HUES6 (cell line): ENCODE measurements around the gene NEBL.
A peak's percentile ranks its signal among the peaks of the same experiment; 100 is the strongest.

Experiments used
- H3K27ac ChIP-seq: 2 replicates; pipeline ENCODE4 v1.7.0; 2013; ENCODE audit warnings: low read depth, mild to moderate bottlenecking, low read length, inconsistent platforms
- H3K27me3 ChIP-seq: 2 replicates; pipeline ENCODE4 v1.6.1; 2013; ENCODE audit warnings: low read length; ENCODE audit not compliant: control insufficient read depth, insufficient read depth
- H3K36me3 ChIP-seq: 2 replicates; pipeline ENCODE4 v1.6.1; 2013; ENCODE audit warnings: low read length; ENCODE audit not compliant: control insufficient read depth, insufficient read depth
- H3K4me1 ChIP-seq: 2 replicates; pipeline ENCODE4 v1.6.1; 2013; ENCODE audit warnings: low read length; ENCODE audit not compliant: control insufficient read depth, insufficient read depth
- H3K4me3 ChIP-seq: 2 replicates; pipeline ENCODE4 v1.5.1; 2013; ENCODE audit warnings: low read depth, low read length
- H3K9ac ChIP-seq: one replicate; pipeline ENCODE4 v1.6.1; 2013; ENCODE audit warnings: mild to moderate bottlenecking, low read length
- H3K9me3 ChIP-seq: 2 replicates; pipeline ENCODE4 v1.6.1; 2013; ENCODE audit warnings: low read depth, low read length; ENCODE audit not compliant: control insufficient read depth, insufficient read depth

The NEBL gene

DNA sequence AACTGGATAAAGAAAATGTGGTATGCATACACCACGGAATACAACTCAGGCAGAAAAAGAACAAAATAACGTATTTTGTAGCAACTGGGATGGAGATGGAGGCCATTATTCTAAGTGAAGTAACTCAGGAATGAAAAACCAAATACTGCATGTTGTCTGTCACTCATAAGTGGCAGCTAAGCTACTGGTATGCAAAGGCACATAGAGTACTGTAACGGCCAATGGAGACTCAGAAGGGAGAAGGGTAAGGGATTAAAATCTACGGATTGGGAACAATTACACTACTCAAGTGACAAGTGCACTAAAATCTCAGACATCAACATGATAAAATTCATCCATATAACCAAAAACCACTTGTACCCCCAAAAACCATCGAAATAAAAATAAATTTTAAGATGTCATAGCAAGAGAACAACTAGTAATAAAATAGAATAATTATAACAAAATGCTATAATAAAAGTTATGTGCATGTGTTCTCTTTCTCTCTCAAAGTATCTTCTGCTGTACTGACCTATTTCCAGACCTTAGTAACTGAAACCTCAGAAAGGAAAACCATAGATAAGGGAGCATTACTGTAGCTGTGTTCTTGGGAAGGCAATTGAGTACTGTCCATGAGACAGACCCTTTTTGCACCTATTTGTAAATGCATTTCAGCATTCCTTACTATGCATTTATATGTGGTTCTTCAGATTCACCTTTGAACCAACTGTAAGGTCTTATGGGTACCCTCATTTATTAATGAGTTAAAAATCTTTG is 6.7 kb upstream of the NEBL start:
- H3K27ac ChIP-seq, result no peak overlapping the region
- no peak overlapping the region for H3K4me3 ChIP-seq
- H3K4me1 ChIP-seq, result no peaks in the 10 kb centered on the region
- no peaks in the 10 kb centered on the region for H3K27me3 ChIP-seq
- H3K36me3 ChIP-seq, result no peaks in the 10 kb centered on the region
- H3K9me3 ChIP-seq, result peaks cover 5% of the 10 kb centered on the region; the same call in 1 of the 2 replicates
- H3K9ac ChIP-seq, result no peak overlapping the region

DNA sequence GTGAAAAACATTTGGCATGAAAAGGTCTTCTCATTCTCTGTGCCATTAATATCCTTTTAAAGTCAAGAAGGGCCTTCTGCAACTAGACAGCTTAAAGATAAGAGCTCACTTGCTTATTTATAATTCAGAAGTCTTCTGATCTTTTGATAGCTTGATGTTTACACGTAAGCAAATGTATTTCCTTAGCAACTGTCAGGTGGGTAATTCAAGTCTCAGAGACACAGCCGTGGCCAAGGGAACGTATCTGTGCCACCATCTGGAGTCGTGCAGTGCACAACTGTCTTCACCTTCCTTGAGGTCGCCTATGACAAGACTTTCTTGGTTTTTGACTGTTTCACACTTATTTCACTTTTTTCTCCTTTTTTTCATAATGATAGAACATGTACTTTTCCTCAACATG is 4.0 kb upstream of the NEBL start:
- H3K4me3 ChIP-seq, result no peak overlapping the region
- peaks cover 5% of the 10 kb centered on the region; the same call in 1 of the 2 replicates for H3K9me3 ChIP-seq
- H3K9ac ChIP-seq, result no peak overlapping the region
- H3K36me3 ChIP-seq, result no peaks in the 10 kb centered on the region
- no peaks in the 10 kb centered on the region for H3K4me1 ChIP-seq
- H3K27ac ChIP-seq, result no peak overlapping the region
- no peaks in the 10 kb centered on the region for H3K27me3 ChIP-seq

DNA sequence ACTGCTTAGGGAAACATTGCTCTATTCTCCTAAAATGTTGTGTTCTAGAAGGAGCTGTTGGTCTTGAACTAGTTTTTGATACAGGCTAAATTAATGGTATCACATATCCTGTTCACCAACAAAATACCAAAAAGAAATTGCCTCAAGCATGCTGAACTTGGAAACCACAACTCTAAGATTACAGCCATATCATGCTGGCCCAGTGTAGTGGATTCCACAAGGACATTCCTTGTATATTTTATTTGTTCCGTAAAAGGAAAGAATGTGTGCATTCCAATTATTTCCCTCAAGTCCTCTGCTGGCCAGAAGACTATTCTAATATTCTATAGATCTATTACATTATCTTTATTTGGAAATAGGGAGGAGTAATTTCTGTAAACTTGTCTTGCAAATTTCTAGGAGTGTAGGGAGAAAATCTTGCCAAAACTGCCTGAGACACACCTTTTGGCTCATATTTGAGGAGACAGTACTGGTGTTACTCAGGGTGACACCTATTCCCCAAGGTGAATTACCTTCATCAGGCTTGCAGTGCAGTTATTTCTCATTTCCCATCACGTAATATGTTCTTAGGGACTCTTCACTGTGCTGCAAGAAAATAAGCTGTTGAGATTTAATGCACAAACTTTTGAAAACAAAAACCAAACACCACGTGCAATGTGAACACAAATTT is 1.9 kb upstream of the NEBL start:
- no peak overlapping the region for H3K27ac ChIP-seq
- H3K9me3 ChIP-seq, result no peaks in the 10 kb centered on the region
- no peak overlapping the region for H3K9ac ChIP-seq
- H3K36me3 ChIP-seq, result no peaks in the 10 kb centered on the region
- no peak overlapping the region for H3K4me3 ChIP-seq
- no peaks in the 10 kb centered on the region for H3K27me3 ChIP-seq
- H3K4me1 ChIP-seq, result no peaks in the 10 kb centered on the region

DNA sequence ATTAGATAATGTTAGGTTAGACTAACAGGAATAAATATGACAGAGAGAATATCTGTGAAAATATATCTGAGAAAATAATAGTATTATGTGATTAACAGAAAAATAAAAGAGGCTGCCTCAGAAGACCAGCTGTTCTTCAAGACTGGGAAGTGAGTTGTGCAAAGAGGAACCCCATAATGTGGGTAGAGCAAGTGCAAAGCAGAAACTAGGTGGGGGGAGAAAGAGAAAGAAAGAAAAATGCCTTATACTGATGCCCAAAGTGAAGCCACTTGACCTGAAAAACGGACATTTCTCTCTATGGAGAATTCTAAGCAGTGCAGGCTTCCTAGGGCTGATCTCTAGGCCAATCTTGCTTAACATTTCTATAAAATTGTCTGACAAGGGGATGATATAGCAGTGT is 3.8 kb downstream of the NEBL start:
- Histone ChIP-seq H3K4me1 (peaks cover 36% of the 10 kb centered on the region), H3K27me3 (no peaks in the 10 kb centered on the region), H3K27ac (no peak overlapping the region)

DNA sequence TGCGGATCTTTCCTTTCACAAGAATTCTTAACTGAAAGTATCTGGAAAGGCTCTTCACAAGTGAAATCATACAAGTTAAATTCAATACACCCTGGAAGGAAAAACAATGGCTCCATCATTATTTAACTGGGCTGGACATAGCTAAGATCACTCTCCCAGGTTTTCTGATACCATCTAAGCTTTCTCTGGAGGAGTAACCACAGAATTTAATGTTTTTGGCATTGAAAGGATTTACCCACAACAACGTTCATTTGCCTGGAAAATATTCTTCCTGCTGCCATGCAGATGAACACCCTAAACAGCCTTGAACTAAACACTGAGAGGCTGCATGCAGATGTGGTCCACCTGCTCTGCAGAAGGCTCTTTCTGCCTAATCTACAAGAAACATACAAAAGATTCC is 4.3 kb downstream of the NEBL start:
- peak overlapping the region; percentile 16; the same call in 1 of the 2 replicates for H3K27ac ChIP-seq
- no peaks in the 10 kb centered on the region for H3K36me3 ChIP-seq
- H3K27me3 ChIP-seq, result no peaks in the 10 kb centered on the region
- peaks cover 38% of the 10 kb centered on the region for H3K4me1 ChIP-seq
- no peak overlapping the region for H3K9ac ChIP-seq
- H3K9me3 ChIP-seq, result no peaks in the 10 kb centered on the region
- no peak overlapping the region for H3K4me3 ChIP-seq

More for the DNA sequence above, 3.8 kb downstream of the NEBL start:
- no peaks in the 10 kb centered on the region for H3K36me3 ChIP-seq
- H3K9ac ChIP-seq, result no peak overlapping the region
- H3K9me3 ChIP-seq, result no peaks in the 10 kb centered on the region
- H3K4me3 ChIP-seq, result no peak overlapping the region

DNA sequence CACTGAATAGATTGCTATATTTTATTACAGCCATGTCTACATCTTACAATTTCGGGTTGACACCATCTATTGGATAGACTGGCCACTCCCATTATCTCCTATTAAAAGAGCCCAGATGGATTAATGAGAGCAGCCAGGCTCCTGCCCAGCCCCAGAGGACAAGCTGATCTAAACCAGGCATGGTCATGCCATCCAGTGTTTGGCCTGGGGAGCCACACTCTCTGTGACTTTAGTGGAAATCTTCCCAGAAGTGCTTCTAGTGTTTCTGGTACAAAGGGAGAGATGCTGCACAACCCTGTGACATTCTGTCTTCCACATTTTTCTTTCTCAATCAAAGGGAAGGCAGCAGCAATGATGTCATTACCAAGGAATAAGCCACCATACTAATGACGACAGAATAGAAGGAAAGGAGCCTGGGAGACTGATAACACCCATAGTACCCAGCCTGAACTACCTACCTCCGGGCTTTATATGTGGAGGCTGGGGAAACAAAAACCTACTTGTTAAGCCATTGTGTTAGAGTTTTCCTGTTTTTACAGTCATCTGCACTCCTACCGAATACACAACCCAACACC is 5.0 kb downstream of the NEBL start:
- Histone ChIP-seq H3K36me3 (no peaks in the 10 kb centered on the region), H3K27ac (peak overlapping the region; percentile 16; the same call in 1 of the 2 replicates), H3K4me3 (no peak overlapping the region), H3K9me3 (no peaks in the 10 kb centered on the region), H3K27me3 (no peaks in the 10 kb centered on the region), H3K9ac (no peak overlapping the region), H3K4me1 (peaks cover 38% of the 10 kb centered on the region)

DNA sequence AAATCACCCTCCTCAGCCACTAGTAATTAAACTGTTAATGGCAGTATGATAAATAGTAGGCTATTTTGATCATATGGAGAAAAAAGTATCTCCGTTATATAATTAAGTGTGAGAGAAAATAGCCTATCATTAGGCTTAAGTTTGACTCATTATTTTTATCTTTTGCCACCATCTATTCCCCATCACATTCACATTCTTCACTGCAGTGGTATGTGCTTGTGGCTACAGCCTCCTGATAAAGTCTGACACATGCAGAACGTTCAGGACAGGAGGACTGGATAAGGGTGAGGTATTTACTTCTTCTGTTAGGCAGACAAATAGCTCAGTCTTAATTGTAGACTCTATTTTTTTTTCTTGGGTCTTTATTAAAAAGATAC is 5.8 kb downstream of the NEBL start:
- Histone ChIP-seq H3K27me3 (no peaks in the 10 kb centered on the region), H3K27ac (no peak overlapping the region), H3K9me3 (no peaks in the 10 kb centered on the region), H3K36me3 (no peaks in the 10 kb centered on the region), H3K4me3 (no peak overlapping the region), H3K9ac (no peak overlapping the region), H3K4me1 (peaks cover 38% of the 10 kb centered on the region)

DNA sequence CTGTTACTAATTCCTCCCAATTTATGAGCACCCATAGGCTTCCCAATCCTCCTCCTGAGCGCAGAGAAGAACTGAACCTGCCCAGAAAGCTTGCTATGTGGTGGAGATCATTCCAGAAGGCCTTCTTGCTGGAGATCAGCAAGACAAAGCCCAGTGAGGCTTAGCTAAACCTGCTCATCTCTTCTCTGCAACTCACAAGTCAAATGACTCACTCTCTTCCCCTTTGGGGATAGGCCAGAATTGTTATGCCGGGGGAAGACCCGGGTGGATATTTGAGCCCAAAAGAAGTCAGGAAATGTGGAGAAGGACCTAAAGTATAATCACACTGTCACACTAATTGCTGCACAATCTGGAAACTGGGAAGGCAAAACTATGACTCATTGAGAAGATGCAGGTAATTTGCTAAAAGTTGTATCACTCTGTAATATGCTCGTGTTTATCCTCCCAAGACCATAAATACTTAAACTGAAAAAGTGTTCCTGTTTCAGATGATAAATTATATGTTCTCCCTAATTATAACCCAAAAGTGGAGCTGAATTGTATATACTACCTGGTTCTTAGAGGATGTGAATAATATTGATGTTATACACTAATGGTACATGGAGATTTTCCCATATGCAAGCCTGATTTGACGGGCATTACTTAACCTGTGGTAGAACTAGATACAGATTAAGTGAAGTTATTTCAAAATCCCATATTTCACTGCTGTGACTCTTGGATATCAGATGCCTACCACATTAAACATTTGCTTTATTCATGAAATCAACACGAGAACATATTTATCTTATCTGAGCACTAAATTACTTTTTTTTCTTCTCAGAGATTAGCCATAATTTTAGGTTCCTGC is 6.4 kb downstream of the NEBL start:
- Histone ChIP-seq H3K9me3 (no peaks in the 10 kb centered on the region), H3K27ac (peak overlapping the region; percentile 20; the same call in 1 of the 2 replicates), H3K4me1 (peaks cover 38% of the 10 kb centered on the region), H3K36me3 (no peaks in the 10 kb centered on the region), H3K4me3 (no peak overlapping the region), H3K27me3 (no peaks in the 10 kb centered on the region), H3K9ac (peak overlapping the region; percentile 21)

DNA sequence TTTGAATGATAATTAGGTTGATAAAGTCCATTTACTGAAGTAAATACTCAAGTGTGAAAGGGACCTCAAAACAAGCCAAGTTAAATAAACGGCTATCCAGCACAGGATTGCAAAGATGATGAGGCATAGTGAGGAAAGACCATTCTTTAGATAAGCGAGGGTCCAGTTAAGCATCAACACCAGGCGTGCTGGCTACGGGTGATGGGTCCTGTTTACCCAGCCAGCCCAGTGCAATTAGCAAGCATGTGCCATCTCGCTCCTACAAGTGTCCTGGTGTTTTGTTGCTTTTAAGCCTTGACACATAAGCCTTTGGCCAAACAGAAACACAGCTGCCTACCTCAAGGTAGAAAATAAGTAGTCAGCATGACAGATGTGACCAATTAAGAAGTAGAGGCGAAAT is 7.1 kb downstream of the NEBL start:
- peak overlapping the region; percentile 20; the same call in 1 of the 2 replicates for H3K27ac ChIP-seq
- H3K4me3 ChIP-seq, result no peak overlapping the region
- no peaks in the 10 kb centered on the region for H3K9me3 ChIP-seq
- no peaks in the 10 kb centered on the region for H3K27me3 ChIP-seq
- H3K9ac ChIP-seq, result peak overlapping the region; percentile 11
- no peaks in the 10 kb centered on the region for H3K36me3 ChIP-seq
- peaks cover 38% of the 10 kb centered on the region for H3K4me1 ChIP-seq

DNA sequence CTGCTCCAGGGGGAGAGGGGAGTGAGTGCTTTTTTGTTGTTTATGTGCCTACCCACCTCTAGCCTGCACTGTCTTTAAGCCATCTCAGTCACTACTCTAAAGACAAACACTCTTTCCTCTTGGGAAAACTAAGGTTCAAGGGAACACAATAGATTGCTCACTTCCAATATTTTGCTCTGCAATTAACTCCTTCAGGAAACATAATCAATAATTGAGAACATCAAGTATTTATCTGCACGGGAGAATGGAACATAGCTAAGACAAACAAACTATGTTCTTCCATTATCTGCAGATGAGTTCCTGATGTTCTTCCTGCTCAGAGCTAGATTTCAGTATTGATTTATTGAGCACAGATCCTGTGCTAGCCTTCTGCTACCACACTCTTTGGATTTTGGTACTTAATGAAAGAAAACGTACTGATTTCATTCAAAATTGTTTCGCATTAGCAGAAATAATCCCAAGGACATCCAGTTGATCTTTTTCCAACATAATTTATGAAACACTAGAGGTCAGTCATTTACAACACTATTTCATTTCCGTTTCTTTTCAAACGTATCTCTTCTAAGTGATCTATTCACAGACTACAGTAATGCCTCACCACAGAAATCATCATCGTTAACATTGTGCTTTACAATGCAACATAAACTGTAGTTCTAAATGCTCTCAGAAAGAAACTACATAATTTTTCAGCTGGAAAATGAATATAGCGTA is 8.3 kb downstream of the NEBL start:
- H3K9me3 ChIP-seq, result no peaks in the 10 kb centered on the region

More for the DNA sequence above, 8.3 kb downstream of the NEBL start:
- H3K9ac ChIP-seq, result no peak overlapping the region
- no peaks in the 10 kb centered on the region for H3K27me3 ChIP-seq
- H3K4me3 ChIP-seq, result no peak overlapping the region
- no peaks in the 10 kb centered on the region for H3K36me3 ChIP-seq
- H3K4me1 ChIP-seq, result peaks cover 38% of the 10 kb centered on the region
- H3K27ac ChIP-seq, result no peak overlapping the region
